Inflammatory macrophage treated with lipopolysaccharide for 4 hours (primary cell): ENCODE measurements around the gene PLEKHG4B.

Source experiments
- DNase-seq: peaks from one replicate; pipeline ENCODE4 v3.0.0-alpha.2; 2020

Gene PLEKHG4B

DNA sequence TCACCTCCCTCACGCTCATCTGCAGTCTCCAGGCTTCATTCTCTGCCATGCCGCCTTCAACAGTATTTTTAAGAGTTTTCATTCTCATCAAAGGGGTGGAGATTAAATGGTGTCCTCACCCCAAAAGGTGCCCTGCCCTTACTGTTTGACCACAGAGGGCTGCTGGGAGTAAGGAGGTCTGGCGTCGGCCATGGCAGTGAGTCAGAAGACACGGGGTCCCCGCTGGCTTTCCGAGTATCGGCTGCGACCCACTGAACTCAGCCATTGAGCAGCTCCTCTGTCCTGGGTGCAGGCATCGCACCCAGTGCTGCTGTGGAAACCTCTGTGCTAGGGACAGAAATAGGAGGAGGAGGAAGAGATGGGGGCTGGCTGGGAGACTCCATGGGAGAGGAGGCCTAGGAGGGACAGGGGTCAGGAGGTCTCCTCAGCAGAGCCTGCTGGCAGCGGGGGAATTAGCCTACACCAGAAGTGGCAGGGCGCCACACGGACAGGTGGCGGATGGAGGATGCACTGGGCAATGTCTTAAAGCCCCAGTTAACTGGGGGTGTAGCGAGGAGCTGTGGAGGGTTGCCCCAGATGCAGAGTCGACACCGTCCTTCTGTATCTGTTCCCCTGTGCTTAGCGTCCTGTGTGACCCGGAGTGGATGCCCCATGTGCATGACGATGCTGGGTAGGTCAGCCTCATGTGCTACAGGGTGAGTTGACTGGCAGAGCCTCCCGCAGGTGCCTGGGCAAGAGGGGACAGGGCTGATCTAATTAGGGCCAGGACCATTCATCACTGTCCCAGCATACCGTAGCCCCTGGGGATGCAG is 15.4 kb upstream of the PLEKHG4B start:
- DNase-seq, result no peak

DNA sequence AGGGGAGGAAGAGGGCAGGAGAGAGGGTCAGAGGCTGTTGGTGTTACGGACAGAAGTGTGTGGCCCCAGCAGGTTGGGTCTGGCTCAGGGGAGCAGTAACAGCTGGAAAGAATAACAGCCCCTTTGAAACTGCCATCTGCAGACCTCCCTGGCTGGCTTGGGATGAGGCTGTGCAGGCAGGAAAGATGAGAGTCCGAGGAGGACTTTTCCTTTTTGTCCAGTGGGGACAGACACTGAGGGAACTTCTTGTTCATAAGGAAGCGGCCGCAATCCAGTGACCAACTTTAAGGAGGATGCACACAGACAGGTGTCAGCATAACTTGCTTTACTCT is 14.8 kb upstream of the PLEKHG4B start:
- DNase-seq, result no peak

DNA sequence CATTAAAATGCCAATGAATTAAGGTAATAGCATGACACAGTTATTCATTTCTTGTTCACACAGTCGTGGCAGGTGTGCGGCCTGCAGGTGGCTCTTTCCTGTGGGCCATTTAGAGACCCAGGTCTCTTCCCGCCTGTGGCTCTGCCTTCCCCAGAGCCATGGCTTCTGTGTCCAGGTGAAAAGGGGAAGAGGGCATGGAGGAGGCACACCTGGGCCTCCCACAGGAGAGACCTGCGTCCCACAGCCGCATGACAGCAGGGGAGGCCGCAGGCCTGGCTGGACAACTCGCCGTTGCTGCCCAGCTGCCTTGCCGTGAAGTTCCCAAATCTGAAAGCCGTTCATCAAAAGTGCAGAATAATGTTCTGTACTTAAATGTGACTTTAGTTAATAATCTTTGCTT is 14.4 kb upstream of the PLEKHG4B start:
- DNase-seq, result no peak

DNA sequence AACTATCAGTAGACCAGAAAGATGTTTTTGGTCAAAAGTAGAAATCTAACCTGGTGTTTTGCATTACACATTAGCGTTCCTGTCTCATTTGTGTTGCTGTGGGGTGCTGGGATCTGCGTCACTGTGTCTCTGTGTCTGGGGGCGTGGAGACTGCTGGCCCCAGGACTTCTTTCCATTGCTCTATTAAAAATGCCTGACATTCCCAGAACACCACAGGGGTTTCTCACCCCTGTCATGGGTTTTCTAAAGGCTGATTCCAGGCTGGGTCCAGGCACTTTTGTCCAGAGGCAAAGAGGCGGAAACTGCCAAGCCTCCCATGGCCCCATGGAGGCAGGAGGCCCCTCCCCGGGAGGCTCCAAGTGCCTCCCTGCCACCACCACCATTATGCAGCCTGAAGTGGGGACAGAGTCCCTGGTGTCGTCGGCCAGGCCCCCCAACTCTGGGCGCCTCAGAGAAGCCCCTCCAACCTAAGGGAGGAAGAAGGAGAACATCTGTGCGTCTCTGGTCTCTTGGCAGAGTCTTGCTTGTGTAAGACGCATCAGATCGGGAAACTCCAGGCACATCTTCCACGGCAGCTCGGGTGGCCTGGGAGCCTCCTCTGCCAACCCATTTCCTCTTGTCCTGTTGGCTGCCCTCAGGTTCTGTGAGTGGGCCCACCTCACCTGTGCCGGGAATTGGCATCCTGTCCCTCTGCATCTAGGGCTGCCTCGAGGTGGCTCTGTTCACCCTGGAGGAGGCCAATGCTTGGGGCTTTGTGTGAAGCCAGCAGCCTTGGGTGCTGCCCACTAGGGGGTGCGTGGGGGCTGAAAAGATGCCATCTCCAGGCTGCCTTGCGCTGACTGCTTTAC is 13.8 kb upstream of the PLEKHG4B start:
- DNase-seq, result no peak

DNA sequence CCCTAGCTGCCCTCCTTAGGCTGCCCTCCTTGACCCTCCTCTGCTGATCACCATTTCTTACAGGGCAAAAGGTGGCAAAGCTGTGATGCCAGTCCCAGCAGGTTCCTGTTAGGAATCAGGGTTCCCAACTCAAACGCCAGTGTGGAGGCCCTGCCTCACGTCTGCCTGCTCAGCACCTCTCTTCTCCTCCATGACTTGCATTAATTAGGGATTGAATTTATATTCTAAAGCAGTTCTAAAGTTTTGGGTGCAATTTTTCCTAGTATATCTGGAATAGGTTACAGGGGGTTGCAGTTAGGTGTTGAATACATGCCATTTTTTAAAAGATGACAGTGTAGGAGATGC is 13.2 kb upstream of the PLEKHG4B start:
- no peak for DNase-seq

DNA sequence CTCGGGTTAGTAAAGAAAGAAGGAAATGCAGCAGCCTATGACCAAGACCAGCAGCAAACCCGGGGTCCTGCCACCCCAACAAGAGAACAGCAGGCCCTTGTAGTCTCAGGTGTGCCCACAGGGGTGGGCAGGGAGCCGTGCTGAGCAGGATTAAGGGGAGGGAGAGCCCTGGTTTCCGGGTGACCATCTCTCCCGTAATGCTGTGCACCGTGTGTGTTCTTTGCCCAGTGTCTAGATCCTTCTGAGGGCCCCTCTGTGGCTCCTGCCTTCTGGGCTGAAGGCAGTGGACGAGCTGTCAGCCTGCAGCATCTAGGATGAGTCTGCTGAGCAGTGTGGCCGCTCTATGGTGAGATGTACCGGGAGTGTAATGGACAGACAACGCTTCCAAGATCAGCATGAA is 12.7 kb upstream of the PLEKHG4B start:
- no peak for DNase-seq

DNA sequence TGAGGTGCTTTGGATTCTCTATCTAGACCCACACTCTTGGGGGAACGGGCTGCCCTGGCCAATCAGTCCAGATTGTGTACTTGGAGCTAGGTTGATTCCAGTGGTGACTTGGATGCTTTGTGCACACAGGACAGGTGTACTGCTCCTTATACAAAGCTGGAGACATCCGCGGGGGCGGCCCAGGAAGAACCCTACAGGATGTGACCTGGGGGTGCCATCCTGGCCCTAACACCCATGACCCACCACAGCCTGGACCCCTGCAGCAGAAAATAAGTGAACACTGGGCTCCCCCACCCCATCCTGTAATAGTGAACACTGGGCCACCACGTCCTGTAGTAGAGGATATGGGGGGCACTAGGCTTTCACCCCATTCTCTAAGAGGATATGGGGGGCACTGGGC is 12.1 kb upstream of the PLEKHG4B start:
- no peak for DNase-seq

DNA sequence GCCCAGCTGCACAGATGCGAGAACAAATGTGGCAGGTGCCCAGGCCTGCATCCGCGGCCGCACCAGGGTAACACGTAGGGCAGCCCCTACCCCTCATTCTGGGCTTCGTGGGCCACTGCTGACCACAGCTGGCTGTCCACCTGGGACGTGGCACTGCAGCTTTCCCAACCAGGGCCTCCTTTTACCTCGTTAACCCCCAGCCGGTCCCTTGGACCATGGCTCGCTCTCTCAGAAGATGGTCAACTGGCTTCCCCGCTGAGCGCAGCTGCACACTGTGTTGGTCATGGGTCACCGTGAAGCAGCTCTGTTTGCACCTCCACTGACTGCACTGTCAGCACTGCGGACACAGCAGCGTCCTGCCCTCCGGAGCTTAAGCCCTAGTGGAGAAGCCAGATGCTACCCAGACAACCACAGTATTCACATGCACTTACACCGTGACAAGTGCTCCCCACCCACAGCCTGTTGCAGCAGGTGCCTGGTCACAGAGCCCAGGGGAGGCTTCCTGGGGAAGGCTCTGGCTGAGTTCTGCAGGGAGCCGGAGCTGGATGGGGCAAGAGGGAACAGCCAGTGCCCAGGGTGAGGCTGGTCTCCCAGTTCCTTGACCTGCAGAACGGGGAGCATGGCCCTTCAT is 10.5 kb upstream of the PLEKHG4B start:
- no peak for DNase-seq

DNA sequence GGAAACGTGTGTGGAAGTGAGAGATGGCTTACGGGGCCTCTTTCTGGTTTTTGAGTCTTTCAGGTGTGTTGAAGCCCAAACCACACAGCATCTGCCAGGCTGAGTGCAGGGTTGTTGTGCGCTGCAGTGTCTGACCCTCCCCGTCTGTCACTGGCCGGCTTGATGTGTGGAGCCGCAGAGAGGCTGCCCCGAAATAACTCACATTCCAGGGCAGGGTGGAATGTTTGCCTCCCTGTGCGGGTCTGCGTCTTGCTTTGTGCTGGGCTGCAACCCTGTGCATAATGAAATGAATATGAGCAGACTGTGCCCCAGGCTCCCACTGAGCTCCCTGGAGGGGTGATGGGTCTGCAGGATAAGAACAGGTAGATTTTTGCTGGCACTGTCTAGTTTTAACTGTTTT is 9.9 kb upstream of the PLEKHG4B start:
- DNase-seq, result no peak

DNA sequence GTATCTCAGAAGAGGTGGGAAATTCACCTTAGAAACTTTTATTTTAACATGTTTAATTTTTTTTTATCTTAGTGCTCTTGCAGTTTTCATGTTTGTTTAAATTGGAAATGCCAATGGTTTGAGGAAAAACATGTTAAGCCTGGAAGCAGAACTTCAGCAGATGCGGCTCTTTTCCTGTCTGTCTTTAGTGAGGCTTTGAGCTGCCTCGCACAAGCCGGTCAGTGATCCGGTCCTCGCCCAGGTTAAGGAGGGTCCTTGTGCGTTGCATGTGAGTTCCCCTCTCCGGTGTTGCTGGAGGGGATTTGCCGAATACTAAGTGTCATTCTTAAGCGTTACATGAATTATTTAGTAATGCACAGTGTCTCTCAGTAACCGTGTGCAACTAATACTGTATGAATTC is 9.4 kb upstream of the PLEKHG4B start:
- DNase-seq, result no peak

DNA sequence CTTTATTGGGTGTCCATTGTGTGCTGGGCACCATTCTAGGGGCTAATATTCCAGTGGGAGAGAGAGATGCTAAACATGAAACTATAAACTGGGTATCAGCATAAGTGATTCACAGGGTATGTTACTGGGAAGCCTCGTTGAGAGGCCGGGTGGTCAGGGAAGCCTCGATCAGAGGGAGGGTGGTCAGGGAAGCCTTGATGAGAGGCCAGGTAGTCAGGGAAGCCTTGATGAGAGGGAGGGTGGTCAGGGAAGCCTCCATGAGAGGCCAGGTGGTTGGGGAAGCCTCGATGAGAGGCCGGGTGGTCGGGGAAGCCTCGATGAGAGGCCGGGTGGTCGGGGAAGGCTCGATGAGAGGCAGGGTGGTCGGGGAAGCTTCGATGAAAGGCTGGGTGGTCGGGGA is 8.9 kb upstream of the PLEKHG4B start:
- DNase-seq, result no peak

DNA sequence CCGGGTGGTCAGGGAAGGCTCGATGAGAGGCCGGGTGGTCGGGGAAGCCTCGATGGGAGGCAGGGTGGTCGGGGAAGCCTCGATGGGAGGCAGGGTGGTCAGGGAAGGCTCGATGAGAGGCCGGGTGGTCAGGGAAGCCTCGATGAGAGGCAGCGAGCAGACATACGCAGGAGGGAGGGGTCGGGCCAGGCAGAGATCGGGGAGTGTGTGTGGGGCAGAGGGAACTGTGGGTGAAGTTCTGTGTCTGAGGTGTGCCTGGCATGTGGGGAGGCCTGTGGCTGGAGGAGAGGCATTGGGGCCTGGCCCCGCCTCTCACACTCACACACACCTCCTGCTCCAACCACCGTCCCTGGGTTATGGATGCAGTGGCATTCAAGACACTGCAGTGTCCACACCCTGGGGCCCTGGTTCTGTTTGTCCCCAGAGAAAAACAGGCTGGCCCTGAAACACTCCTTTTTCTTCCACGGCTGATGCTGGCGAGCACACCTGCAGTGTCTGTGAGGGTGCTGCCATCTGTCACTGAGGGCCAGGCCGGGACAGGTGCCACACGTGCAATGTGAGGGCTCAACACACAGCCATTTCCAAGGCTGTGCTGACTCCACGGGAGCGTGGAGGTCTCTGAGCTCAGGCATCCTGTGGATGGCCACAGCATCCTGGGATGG is 6.5 kb upstream of the PLEKHG4B start:
- DNase-seq, result no peak

DNA sequence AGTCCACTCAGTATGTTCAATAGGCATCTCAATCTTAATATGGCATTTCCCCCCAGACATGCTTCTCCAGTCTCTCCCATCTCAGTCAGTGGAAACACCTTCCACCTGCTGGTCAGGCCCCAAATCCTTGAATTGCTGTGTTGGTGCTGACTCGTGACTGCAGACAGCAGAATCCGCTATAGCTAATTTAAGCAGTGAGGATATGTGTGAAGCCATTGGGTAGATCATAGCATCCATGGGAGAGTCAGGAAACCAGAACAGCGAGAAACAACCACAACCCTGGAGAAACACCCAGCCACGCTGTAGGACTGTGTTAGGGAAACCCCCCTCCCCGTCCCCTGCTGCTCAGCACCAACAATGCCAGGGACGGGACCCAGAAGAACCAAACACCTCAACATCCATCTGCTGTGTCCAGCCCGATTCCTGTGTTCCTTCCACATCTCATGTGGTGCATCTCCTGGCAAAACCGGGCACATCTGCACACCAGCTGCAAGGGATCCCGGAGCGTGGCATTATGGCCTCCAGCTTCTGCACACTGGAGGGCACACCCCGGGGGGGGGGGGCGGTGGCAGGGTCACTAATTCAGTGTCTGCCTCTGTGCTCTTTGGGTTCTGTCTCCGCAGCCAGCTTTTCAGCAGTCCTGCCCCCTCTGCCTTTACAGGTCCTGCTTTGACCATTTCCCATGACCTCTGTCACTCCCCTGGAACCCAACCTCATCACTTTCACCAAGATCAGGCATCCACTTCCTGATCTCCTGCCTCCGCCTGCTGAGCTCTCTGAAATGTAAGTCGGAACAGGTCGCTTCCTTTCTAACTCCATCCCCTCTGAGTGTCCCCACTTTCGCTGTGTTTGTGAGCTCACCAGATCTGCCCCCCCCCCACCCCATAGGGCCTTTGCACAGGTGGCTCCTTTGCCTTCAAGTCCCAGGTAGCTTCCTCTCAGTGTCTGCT is 2.4 kb upstream of the PLEKHG4B start:
- no peak for DNase-seq

DNA sequence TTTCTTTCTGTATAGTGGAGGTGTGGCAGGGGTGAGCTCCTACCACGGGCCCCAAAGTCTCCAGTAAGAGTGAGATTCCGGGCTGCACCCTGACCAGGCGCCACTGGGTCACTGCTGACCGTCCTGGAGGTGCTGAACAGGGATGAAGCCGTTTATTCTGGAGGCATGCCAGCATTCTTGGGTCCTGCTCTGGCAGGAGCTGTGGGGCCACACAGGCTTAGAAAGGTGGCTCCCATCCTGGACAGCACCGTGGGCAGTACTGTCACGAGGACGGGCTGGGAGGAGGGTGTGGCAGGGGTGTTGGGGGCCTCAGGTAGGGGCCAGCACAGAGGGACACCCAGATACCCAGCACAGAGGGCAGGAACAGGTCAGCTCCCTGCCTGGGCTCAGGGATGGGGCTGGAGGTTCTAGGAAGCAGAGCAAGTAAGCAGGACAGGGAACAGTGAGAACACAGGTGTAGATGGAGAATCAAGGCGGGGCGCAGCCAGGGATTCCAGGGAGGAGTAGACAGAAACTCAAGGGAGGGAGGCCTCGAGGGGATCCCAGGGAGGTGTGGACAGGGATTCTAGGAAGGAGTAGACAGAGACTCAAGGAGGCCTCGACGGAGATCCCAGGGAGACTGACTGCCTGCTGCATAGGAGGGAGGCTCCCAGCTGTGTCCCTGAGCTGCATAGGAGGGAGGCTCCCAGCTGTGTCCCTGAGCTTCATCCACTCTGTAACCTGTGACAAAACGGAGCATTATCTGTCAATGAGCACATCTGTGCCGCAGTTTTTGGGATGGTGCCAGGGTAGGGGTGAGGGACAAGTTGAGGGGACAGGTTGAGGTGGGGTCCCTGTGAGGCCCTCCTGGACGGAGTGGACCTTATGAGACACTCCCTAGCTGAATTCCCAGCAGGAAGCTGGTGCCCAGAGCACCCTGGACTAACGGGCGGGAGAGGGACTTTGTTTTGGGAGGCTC is 1.1 kb upstream of the PLEKHG4B start:
- DNase-seq, result no peak

DNA sequence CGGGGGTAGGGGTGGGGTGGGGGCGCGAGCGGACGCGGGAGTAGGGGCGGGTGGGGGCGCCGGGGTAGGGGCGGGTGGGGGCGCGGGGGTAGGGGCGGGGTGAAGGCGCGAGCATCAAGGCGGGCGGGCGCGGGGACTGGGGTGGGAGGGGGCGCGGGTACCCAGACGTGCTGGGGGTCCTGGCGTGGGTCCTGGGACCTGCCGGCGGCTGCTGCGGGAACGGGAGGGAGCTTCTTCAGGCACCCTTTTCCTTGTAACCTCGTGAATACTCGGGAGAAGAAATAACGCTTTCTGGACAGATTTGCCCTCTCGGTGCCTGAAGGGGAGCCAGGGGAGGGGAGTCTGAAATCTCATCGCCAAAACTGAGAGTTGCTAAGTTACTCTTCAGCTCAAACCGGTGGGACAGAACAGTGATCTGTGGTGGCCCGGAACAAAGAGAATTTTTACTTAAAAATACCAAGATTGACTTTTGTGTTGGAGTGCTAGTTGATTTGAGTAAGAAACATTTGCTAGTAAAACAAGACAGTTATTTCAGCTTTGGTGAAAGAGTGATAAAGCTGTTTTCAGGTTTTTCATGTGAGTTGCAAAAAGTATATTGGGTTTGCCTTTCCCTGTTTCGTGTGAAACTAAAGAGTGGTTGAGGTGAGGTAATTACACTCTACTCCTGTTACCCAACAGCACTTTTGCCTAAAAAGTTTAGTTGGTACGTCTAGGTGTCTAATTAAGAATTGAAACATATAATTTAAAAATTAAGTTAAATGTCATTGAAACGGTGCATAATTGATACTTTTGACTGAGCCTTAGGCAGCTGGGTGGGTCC is 643 bp downstream of the PLEKHG4B start:
- no peak for DNase-seq

DNA sequence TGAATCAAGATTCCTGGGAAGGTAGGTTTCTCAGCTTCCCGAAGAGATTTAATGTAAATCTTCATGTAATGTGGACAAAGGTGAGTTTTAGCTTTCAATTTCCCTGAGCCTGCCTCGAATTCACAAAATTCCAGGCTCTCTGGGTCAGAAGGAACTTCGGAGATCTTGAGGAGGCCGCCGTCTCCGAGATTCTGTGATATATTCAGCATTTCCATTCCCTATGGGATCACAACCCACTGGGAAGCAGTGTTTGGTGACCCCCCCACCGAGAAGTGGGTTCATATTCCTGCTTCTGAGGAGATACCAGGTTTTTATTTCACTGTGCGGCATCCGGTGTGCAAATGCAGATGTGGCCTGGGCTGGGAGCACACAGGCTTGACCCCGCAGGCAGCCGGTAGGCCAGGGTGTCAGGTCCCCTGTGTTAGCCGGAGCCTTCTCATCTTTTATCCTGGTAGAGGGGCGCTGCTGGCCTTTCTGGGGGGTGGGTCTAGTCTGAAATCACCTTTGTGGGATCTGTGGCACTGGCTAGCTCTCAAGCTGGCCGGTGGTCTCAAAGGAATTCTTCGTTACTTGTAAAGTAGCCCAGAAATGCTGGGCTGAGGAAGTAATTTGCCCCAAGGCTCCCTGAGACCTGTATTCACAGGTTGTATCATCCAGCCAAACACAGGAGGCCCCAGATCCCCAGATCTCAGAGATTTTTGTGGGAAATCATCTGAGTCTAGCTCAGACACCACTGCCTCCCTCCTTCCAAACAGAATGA is 1.4 kb downstream of the PLEKHG4B start:
- no peak for DNase-seq

DNA sequence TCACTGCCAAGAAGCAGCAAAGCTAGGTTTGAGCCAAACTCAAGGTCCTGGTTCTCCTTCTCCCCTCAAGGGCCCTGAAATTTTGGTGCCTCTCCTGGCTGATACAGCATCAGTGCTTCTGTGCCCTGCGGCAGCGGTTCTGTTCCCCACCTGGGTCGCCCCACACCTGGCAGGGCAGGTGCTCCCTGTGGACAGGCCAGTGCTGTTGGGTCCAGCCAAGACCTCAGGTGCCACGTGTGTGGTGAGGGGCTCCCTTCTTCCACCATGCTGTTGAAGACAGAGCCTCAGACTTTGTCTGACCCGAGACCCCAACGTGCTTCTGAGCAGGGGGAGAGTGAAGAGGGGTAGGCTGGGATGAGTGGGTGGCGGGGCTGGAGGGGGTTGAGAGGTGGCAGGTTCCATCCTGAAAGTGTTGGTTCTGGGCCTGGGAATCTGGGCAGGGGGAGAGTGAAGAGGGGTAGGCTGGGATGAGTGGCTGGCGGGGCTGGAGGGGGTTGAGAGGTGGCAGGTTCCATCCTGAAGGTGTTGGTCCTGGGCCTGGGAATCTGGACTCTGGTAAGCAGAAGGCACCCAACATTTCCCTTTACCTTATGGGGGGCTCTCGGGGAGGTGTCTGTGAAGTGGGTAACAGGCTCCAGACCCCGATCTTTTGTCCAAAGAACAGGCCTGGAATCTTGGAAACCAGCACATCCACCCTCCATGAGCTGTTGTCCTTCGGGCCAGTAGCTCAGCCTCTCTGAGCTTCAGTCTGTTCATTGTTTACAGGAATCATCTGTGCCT is 2.3 kb downstream of the PLEKHG4B start:
- no peak for DNase-seq

DNA sequence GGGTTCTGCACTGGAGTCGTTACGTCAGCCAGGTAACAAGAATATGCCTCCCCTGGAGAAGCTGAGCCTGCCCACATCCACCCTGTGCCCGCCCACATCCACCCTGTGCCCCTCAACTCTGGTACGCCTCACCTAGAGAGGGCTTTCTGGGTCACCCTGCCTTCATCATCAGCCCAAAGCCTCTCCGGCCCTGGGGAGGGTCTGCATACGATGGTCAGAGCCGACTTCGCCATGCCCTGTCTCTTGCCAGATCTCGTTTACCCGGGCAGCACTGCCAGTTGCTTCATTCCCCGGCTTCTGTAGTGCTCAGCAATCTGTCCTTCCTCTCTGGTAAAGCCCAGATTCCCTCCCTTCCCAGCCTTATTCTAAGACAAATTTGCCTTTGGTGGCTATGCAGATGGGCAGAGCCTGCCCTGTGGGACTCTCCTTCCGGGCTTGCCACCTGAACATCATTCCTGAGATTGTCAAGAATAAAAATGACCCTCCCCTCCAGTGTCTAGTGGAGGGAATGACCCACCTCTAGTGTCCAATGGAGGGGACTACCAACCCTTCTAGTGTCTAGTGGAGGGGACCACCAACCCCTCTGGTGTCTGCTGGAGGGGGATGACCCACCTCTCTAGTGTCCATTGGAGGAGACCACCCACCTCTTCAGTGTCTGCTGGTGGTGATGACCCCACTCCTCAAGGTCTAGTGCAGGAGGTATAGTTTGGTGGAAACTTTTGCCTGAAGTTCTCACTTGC is 3.4 kb downstream of the PLEKHG4B start:
- DNase-seq, result no peak
